IMR-90 (cell line): ENCODE data around the gene PPDPF. TPM values are rescaled to one million over a fixed set of nuclear protein-coding genes. Genes with fewer than 3 reads are reported as not detected.

Source experiments
- ATAC-seq: fragments of 200-7000 bp; cut with Tn5 transposase; 2 replicates; pipeline ENCODE4 v1.9.1; 2020; ENCODE audit warnings: low read depth, mild to moderate bottlenecking, moderate library complexity
- BruUV-seq: library from RNA; stranded (reverse); fragments of 400-500 nt; replicated peaks from 2 replicates; lab custom pipeline; 2021; lab: Mats Ljungman, UMichigan
- CTCF ChIA-PET: fragments of 300-600 bp; formaldehyde crosslinking; extraction: SDS; loops from one replicate; lab custom pipeline; 2021; ENCODE audit warnings: antibody characterized with exemption; lab: Yijun Ruan, JAX
- POLR2A ChIA-PET: fragments of 300-600 bp; sonication (Branson Sonifier 250); formaldehyde crosslinking; loops from one replicate; lab custom pipeline; 2022; ENCODE audit warnings: antibody characterized with exemption; ENCODE audit not compliant: unreplicated experiment; lab: Charles Lee
- DNase-seq: peaks from one replicate; pipeline ENCODE4 v3.0.0; 2013
- H2AFZ ChIP-seq: replicated peaks from 2 replicates; pipeline ENCODE3; 2013; ENCODE audit warnings: low read length, mild to moderate bottlenecking; ENCODE audit not compliant: poor library complexity
- H2AK5ac ChIP-seq: 2 replicates; pipeline ENCODE4 v1.6.1; 2013; ENCODE audit warnings: low read depth, low read length, inconsistent platforms
- H2AK9ac ChIP-seq: replicated peaks from 2 replicates; pipeline ENCODE3; 2013; ENCODE audit warnings: mild to moderate bottlenecking, low read depth, low read length, moderate library complexity; ENCODE audit not compliant: poor library complexity
- H2BK120ac ChIP-seq: 2 replicates; pipeline ENCODE4 v1.6.1; 2013; ENCODE audit warnings: low read depth, low read length, inconsistent platforms
- H2BK15ac ChIP-seq: 3 replicates; pipeline ENCODE4 v1.6.1; 2013; ENCODE audit warnings: low read depth, low read length, inconsistent platforms
- H2BK20ac ChIP-seq: 2 replicates; pipeline ENCODE4 v1.6.1; 2013; ENCODE audit warnings: low read depth, mild to moderate bottlenecking, inconsistent platforms, low read length, moderate library complexity
- H2BK5ac ChIP-seq: 2 replicates; pipeline ENCODE4 v1.6.1; 2013; ENCODE audit warnings: mild to moderate bottlenecking, low read depth, low read length, inconsistent platforms; ENCODE audit not compliant: poor library complexity, severe bottlenecking
- H3K14ac ChIP-seq: replicated peaks from 2 replicates; pipeline ENCODE4 v1.6.1; 2013; ENCODE audit warnings: low read depth, low read length, inconsistent platforms
- H3K18ac ChIP-seq: 2 replicates; pipeline ENCODE4 v1.6.1; 2013; ENCODE audit warnings: low read depth, low read length, control low read depth
- H3K23ac ChIP-seq: 2 replicates; pipeline ENCODE4 v1.6.1; 2013; ENCODE audit warnings: low read depth, low read length, inconsistent platforms
- H3K27ac ChIP-seq: 2 replicates; pipeline ENCODE4 v1.5.1; 2013; ENCODE audit warnings: mild to moderate bottlenecking, control low read depth, low read length; ENCODE audit not compliant: insufficient read depth
- H3K27me3 ChIP-seq: 2 replicates; pipeline ENCODE4 v1.6.1; 2013; ENCODE audit warnings: low read length; ENCODE audit not compliant: control insufficient read depth, insufficient read depth
- H3K36me3 ChIP-seq: 2 replicates; pipeline ENCODE4 v1.6.1; 2013; ENCODE audit warnings: low read length, mixed read lengths; ENCODE audit not compliant: control insufficient read depth, insufficient read depth
- H3K4ac ChIP-seq: 2 replicates; pipeline ENCODE4 v1.6.1; 2013; ENCODE audit warnings: low read depth, low read length, inconsistent platforms
- H3K4me1 ChIP-seq: 2 replicates; pipeline ENCODE4 v1.6.1; 2013; ENCODE audit warnings: low read length, mixed read lengths; ENCODE audit not compliant: control insufficient read depth, insufficient read depth
- H3K4me2 ChIP-seq: 2 replicates; pipeline ENCODE4 v1.6.1; 2013; ENCODE audit warnings: low read depth, mild to moderate bottlenecking, control low read depth, low read length, moderate library complexity
- H3K4me3 ChIP-seq: 2 replicates; pipeline ENCODE4 v1.5.1; 2013; ENCODE audit warnings: low read depth, mild to moderate bottlenecking, control low read depth, low read length, moderate library complexity; ENCODE audit not compliant: insufficient read depth
- H3K56ac ChIP-seq: 2 replicates; pipeline ENCODE4 v1.6.1; 2013; ENCODE audit warnings: low read length, inconsistent platforms; ENCODE audit not compliant: insufficient read depth; ENCODE audit errors: extremely low read depth
- H3K79me1 ChIP-seq, 2 experiments: 2 replicates each; pipeline ENCODE4 v1.6.1; 2013; ENCODE audit warnings: low read length in 2 of 2, inconsistent platforms in 1 of 2, low read depth in 1 of 2
- H3K9ac ChIP-seq: 2 replicates; pipeline ENCODE4 v1.6.1; 2013; ENCODE audit warnings: low read depth, low read length, control low read depth
- H3K9me1 ChIP-seq: 2 replicates; pipeline ENCODE4 v1.6.1; 2013; ENCODE audit warnings: low read length, inconsistent platforms; ENCODE audit not compliant: insufficient read depth
- H3K9me3 ChIP-seq: 2 replicates; pipeline ENCODE4 v1.6.1; 2013; ENCODE audit warnings: low read length; ENCODE audit not compliant: control insufficient read depth, insufficient read depth
- H4K20me1 ChIP-seq: 2 replicates; pipeline ENCODE4 v1.6.1; 2013; ENCODE audit warnings: low read length, inconsistent platforms; ENCODE audit not compliant: insufficient read depth
- H4K5ac ChIP-seq: 2 replicates; pipeline ENCODE4 v1.6.1; 2013; ENCODE audit warnings: mild to moderate bottlenecking, low read depth, low read length, control low read depth
- H4K8ac ChIP-seq, 2 experiments: 2 replicates each; pipeline ENCODE4 v1.6.1; 2013; ENCODE audit warnings: low read depth in 2 of 2, low read length in 2 of 2, control low read depth in 1 of 2, inconsistent platforms in 1 of 2
- H4K91ac ChIP-seq: 2 replicates; pipeline ENCODE4 v1.6.1; 2013; ENCODE audit warnings: low read depth, low read length, inconsistent platforms; ENCODE audit not compliant: insufficient read depth
- CEBPB ChIP-seq: IDR thresholded peaks from 2 replicates; pipeline ENCODE4 v1.6.1; 2012; ENCODE audit warnings: low read depth, low read length, improper control_type of control experiment
- MXI1 ChIP-seq: IDR thresholded peaks from 2 replicates; pipeline ENCODE4 v1.6.1; 2012; ENCODE audit warnings: low read depth, mild to moderate bottlenecking, low read length, moderate library complexity, borderline replicate concordance
- RFX5 ChIP-seq: IDR thresholded peaks from 2 replicates; pipeline ENCODE4 v1.8.0; 2012; ENCODE audit warnings: low read depth, mild to moderate bottlenecking, low read length, moderate library complexity
- WGBS, 2 experiments: methylation state at CpG; one replicate each; pipeline versions ENCODE4 v1.1.5 to v1.1.7; 2013; ENCODE audit warnings: missing lambda C conversion rate in 2 of 2; ENCODE audit not compliant: insufficient read length in 1 of 2; ENCODE audit errors: extremely low coverage in 2 of 2; 5-methylcytosine and 5-hydroxymethylcytosine counted together
- dilution Hi-C: fragments of 300-500 bp; cut with HindIII; formaldehyde crosslinking; loops from one replicate; pipeline ENCODE4 v1.14.3; 2018; ENCODE audit warnings: low sequenced_read_pairs; ENCODE audit not compliant: unreplicated experiment
- in situ Hi-C: fragments of 300-500 bp; cut with MboI; formaldehyde crosslinking; loops from 3 replicates; pipeline ENCODE4 v1.14.3; 2019; ENCODE audit warnings: low sequenced_read_pairs, inconsistent platforms, mixed read lengths
- intact Hi-C: fragments of 100-400 bp; cut with micrococcal nuclease; formaldehyde crosslinking; loops from 2 replicates; pipeline ENCODE4 v1.10.0; 2022
- polyA plus RNA-seq, 3 experiments: library from polyadenylated mRNA; depleted of rRNA; stranded (reverse); fragments of >200 nt; gene quantifications; 2 replicates each; pipeline ENCODE4 v1.2.3, GENCODE V29; 2012; ENCODE audit warnings: low replicate concordance in 1 of 3
- total RNA-seq: library from RNA; depleted of rRNA; stranded (reverse); fragments of >200 nt; gene quantifications from 2 replicates; pipeline ENCODE4 v1.2.3, GENCODE V29; 2012
- TF ChIP-seq, protein P1 (sequence below): conservative IDR thresholded peaks from 2 replicates; pipeline ENCODE4 v1.5.1; 2012; ENCODE audit warnings: mild to moderate bottlenecking, low read depth, low read length, improper control_type of control experiment
- TF ChIP-seq, protein P2 (sequence below): fragments of 150-350 bp; IDR thresholded peaks from 2 replicates; pipeline ENCODE4 v1.6.1; 2017; ENCODE audit warnings: mild to moderate bottlenecking, antibody characterized with exemption, low read length, low read depth

The PPDPF gene
- total and polyA plus RNA-seq, 2 of the 4 experiments (the other 2 are of a cell fraction) = 12.9 to 171 TPM

DNA sequence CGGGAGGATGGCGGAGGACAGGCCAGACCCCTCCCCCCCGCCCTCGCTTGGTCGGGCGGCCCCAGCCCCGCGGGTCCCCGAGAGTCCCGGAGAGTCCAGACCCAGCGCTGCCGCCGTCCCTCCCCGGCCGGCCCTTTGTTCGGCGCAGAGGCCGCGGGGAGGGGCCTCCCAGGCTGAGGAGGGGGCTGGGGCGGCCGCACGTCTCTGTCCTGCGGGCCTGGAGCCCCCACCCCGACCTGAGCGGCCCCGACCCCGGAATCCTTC, 48.9 kb upstream of the PPDPF start:
- Histone ChIP-seq H4K91ac (no peak overlapping the region), H3K9ac (no peak overlapping the region), H2AK5ac (no peak overlapping the region), H3K9me1 (no peaks in the 10 kb centered on the region), H3K23ac (no peak overlapping the region), H2BK120ac (no peak overlapping the region), H3K4me2 (no peak overlapping the region), H3K79me1 (no peaks in the 10 kb centered on the region), H2BK20ac (no peak overlapping the region), H2AFZ (no peak overlapping the region), H3K56ac (no peak overlapping the region), H3K9me3 (no peaks in the 10 kb centered on the region), H3K36me3 (no peaks in the 10 kb centered on the region), H3K4me1 (no peaks in the 10 kb centered on the region), H3K18ac (no peak overlapping the region), H3K27me3 (peaks cover 74% of the 10 kb centered on the region), H3K4me3 (no peak overlapping the region), H4K8ac (no peak overlapping the region), H2AK9ac (no peak overlapping the region), H3K27ac (no peak overlapping the region), H4K5ac (no peak overlapping the region), H4K20me1 (no peaks in the 10 kb centered on the region; the same call in 1 of the 2 replicates), H2BK5ac (no peak overlapping the region), H3K14ac (no peak overlapping the region), H3K4ac (no peak overlapping the region), H2BK15ac (no peak overlapping the region)
- no TSS peak for BruUV-seq
- CTCF ChIA-PET = no interaction called here
- dilution Hi-C loops (no loop called here), in situ Hi-C loops (no loop called here), intact Hi-C loops (no loop called here)
- POLR2A ChIA-PET = no interaction called here
- no peak for DNase-seq
- ATAC-seq = no peak
- TF ChIP-seq, protein P1, sequence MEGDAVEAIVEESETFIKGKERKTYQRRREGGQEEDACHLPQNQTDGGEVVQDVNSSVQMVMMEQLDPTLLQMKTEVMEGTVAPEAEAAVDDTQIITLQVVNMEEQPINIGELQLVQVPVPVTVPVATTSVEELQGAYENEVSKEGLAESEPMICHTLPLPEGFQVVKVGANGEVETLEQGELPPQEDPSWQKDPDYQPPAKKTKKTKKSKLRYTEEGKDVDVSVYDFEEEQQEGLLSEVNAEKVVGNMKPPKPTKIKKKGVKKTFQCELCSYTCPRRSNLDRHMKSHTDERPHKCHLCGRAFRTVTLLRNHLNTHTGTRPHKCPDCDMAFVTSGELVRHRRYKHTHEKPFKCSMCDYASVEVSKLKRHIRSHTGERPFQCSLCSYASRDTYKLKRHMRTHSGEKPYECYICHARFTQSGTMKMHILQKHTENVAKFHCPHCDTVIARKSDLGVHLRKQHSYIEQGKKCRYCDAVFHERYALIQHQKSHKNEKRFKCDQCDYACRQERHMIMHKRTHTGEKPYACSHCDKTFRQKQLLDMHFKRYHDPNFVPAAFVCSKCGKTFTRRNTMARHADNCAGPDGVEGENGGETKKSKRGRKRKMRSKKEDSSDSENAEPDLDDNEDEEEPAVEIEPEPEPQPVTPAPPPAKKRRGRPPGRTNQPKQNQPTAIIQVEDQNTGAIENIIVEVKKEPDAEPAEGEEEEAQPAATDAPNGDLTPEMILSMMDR = no peak
- TF ChIP-seq, protein P2, sequence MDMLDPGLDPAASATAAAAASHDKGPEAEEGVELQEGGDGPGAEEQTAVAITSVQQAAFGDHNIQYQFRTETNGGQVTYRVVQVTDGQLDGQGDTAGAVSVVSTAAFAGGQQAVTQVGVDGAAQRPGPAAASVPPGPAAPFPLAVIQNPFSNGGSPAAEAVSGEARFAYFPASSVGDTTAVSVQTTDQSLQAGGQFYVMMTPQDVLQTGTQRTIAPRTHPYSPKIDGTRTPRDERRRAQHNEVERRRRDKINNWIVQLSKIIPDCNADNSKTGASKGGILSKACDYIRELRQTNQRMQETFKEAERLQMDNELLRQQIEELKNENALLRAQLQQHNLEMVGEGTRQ = no peak
- TF ChIP-seq MXI1 (no peak), RFX5 (no peak), CEBPB (no peak)
- WGBS, 2 experiments = 0% methylated on average over 2 of the region's 27 CpGs; no CpG with 5 or more reads in 1 of the 2 experiments
